ENCODE results near the gene TAB2. TPM values are rescaled to one million over a fixed set of nuclear protein-coding genes. Genes with fewer than 3 reads are reported as not detected.

TAB2 gene
- total RNA-seq, 2 experiments from 2014 or later, result 121 to 123 TPM

GRCh38 chr6:149289192-149289781 lies 28.2 kb upstream of the TAB2 start:
- H3K4me1 ChIP-seq (ENCODE audit: insufficient read depth, low read length), result no peaks in the 10 kb centered on the region
- DNase-seq (no peak), ATAC-seq (ENCODE audit: poor library complexity) (no peak)
- H3K4me3 ChIP-seq (ENCODE audit: low read length), result no peak overlapping the region
- no peaks in the 10 kb centered on the region for H3K36me3 ChIP-seq (ENCODE audit: insufficient read depth, low read length)
- POLR2A ChIA-PET, result interaction anchor here (1.2 kb wide), 1 partner anchor 10 kb away, joined by 4 read pairs; no protein-coding TSS in a partner anchor
- intact Hi-C loops (cut with DNase I, micrococcal nuclease), result loop anchor here in 1 of 2 experiments (2.0 kb wide), 1 partner anchor 36 kb away; no protein-coding TSS in a partner anchor
- Mint-ChIP-seq H3K9me3 (no peaks in the 10 kb centered on the region), H3K27me3 (no peaks in the 10 kb centered on the region), H3K4me3 (no peak overlapping the region), H3K27ac (no peak overlapping the region), H3K36me3 (ENCODE audit: low read depth) (no peaks in the 10 kb centered on the region), H3K4me1 (ENCODE audit: low read depth) (no peaks in the 10 kb centered on the region)
- CTCF ChIA-PET, result no interaction called here
- H3K27me3 ChIP-seq (ENCODE audit: control insufficient read depth in 1 of 2, insufficient read depth in 2 of 2, low read length in 2 of 2), result no peaks in the 10 kb centered on the region
- H3K9me3 ChIP-seq (ENCODE audit: control insufficient read depth in 1 of 2, insufficient read depth in 1 of 2, low read length in 2 of 2), result no peaks in the 10 kb centered on the region
- no peak overlapping the region for H3K27ac ChIP-seq (ENCODE audit: low read depth in 1 of 2, low read length in 2 of 2)
- TF ChIP-seq CTCF (IDR thresholded peaks at IDR 0.05), result no peak

- Histone ChIP-seq H3K27me3 (ENCODE audit: control insufficient read depth in 1 of 2, insufficient read depth in 2 of 2, low read length in 2 of 2) (no peaks in the 10 kb centered on the region), H3K36me3 (ENCODE audit: insufficient read depth, low read length) (no peaks in the 10 kb centered on the region), H3K9me3 (ENCODE audit: control insufficient read depth in 1 of 2, insufficient read depth in 1 of 2, low read length in 2 of 2) (no peaks in the 10 kb centered on the region), H3K27ac (ENCODE audit: low read depth in 1 of 2, low read length in 2 of 2) (no peak overlapping the region), H3K4me3 (ENCODE audit: low read length) (no peak overlapping the region), H3K4me1 (ENCODE audit: insufficient read depth, low read length) (no peaks in the 10 kb centered on the region)
- Mint-ChIP-seq H3K4me3 (no peak overlapping the region), H3K9me3 (no peaks in the 10 kb centered on the region), H3K27ac (no peak overlapping the region), H3K27me3 (no peaks in the 10 kb centered on the region), H3K4me1 (ENCODE audit: low read depth) (no peaks in the 10 kb centered on the region), H3K36me3 (ENCODE audit: low read depth) (no peaks in the 10 kb centered on the region)
- intact Hi-C loops (cut with DNase I, micrococcal nuclease), result loop anchor here in 1 of 2 experiments (2.0 kb wide), 1 partner anchor 37 kb away; no protein-coding TSS in a partner anchor
- no peak for DNase-seq
- CTCF ChIA-PET, result no interaction called here
- no peak for TF ChIP-seq CTCF (IDR thresholded peaks at IDR 0.05)
- no peak for ATAC-seq (ENCODE audit: poor library complexity)
- POLR2A ChIA-PET, result no interaction called here
These were observed 27.5 kb upstream of the TAB2 start for GRCh38 chr6:149289966-149290365.

- Mint-ChIP-seq H3K4me1 (ENCODE audit: low read depth) (no peaks in the 10 kb centered on the region), H3K4me3 (no peak overlapping the region), H3K9me3 (no peaks in the 10 kb centered on the region), H3K27me3 (no peaks in the 10 kb centered on the region), H3K36me3 (ENCODE audit: low read depth) (no peaks in the 10 kb centered on the region), H3K27ac (no peak overlapping the region)
- intact Hi-C loops (cut with DNase I, micrococcal nuclease), result no loop called here
- no peak for DNase-seq
- H3K4me3 ChIP-seq (ENCODE audit: low read length), result no peak overlapping the region
- H3K4me1 ChIP-seq (ENCODE audit: insufficient read depth, low read length), result no peaks in the 10 kb centered on the region
- POLR2A ChIA-PET, result no interaction called here
- no peaks in the 10 kb centered on the region for H3K27me3 ChIP-seq (ENCODE audit: control insufficient read depth in 1 of 2, insufficient read depth in 2 of 2, low read length in 2 of 2)
- H3K27ac ChIP-seq (ENCODE audit: low read depth in 1 of 2, low read length in 2 of 2), result no peak overlapping the region
- no peak for ATAC-seq (ENCODE audit: poor library complexity)
- CTCF ChIA-PET, result interaction anchor here (0.9 to 1.6 kb wide), 2 partner anchors 9 to 126 kb away, joined by 3 to 4 read pairs; no protein-coding TSS in a partner anchor
- H3K36me3 ChIP-seq (ENCODE audit: insufficient read depth, low read length), result no peaks in the 10 kb centered on the region
- H3K9me3 ChIP-seq (ENCODE audit: control insufficient read depth in 1 of 2, insufficient read depth in 1 of 2, low read length in 2 of 2), result no peaks in the 10 kb centered on the region
- TF ChIP-seq CTCF (IDR thresholded peaks at IDR 0.05), result no peak
These were observed 24.3 kb upstream of the TAB2 start for GRCh38 chr6:149293244-149293643.

All from CD4-positive, alpha-beta T cell (primary cell).